IMR-90 (cell line): Measurements from ENCODE around the gene BCAT1. TPM values are rescaled to one million over a fixed set of nuclear protein-coding genes. Genes with fewer than 3 reads are reported as not detected.

ENCODE experiments used
- ATAC-seq: fragments of 200-7000 bp; cut with Tn5 transposase; 2 replicates; pipeline ENCODE4 v1.9.1; 2020; ENCODE audit warnings: low read depth, mild to moderate bottlenecking, moderate library complexity
- BruUV-seq: library from RNA; stranded (reverse); fragments of 400-500 nt; replicated peaks from 2 replicates; lab custom pipeline; 2021; lab: Mats Ljungman, UMichigan
- CTCF ChIA-PET: fragments of 300-600 bp; formaldehyde crosslinking; extraction: SDS; loops from one replicate; lab custom pipeline; 2021; ENCODE audit warnings: antibody characterized with exemption; lab: Yijun Ruan, JAX
- POLR2A ChIA-PET: fragments of 300-600 bp; sonication (Branson Sonifier 250); formaldehyde crosslinking; loops from one replicate; lab custom pipeline; 2022; ENCODE audit warnings: antibody characterized with exemption; ENCODE audit not compliant: unreplicated experiment; lab: Charles Lee
- DNase-seq: peaks from one replicate; pipeline ENCODE4 v3.0.0; 2013
- H2AFZ ChIP-seq: replicated peaks from 2 replicates; pipeline ENCODE3; 2013; ENCODE audit warnings: low read length, mild to moderate bottlenecking; ENCODE audit not compliant: poor library complexity
- H2AK5ac ChIP-seq: 2 replicates; pipeline ENCODE4 v1.6.1; 2013; ENCODE audit warnings: low read depth, low read length, inconsistent platforms
- H2AK9ac ChIP-seq: replicated peaks from 2 replicates; pipeline ENCODE3; 2013; ENCODE audit warnings: mild to moderate bottlenecking, low read depth, low read length, moderate library complexity; ENCODE audit not compliant: poor library complexity
- H2BK120ac ChIP-seq: 2 replicates; pipeline ENCODE4 v1.6.1; 2013; ENCODE audit warnings: low read depth, low read length, inconsistent platforms
- H2BK15ac ChIP-seq: 3 replicates; pipeline ENCODE4 v1.6.1; 2013; ENCODE audit warnings: low read depth, low read length, inconsistent platforms
- H2BK20ac ChIP-seq: 2 replicates; pipeline ENCODE4 v1.6.1; 2013; ENCODE audit warnings: low read depth, mild to moderate bottlenecking, inconsistent platforms, low read length, moderate library complexity
- H2BK5ac ChIP-seq: 2 replicates; pipeline ENCODE4 v1.6.1; 2013; ENCODE audit warnings: mild to moderate bottlenecking, low read depth, low read length, inconsistent platforms; ENCODE audit not compliant: poor library complexity, severe bottlenecking
- H3K14ac ChIP-seq: replicated peaks from 2 replicates; pipeline ENCODE4 v1.6.1; 2013; ENCODE audit warnings: low read depth, low read length, inconsistent platforms
- H3K18ac ChIP-seq: 2 replicates; pipeline ENCODE4 v1.6.1; 2013; ENCODE audit warnings: low read depth, low read length, control low read depth
- H3K23ac ChIP-seq: 2 replicates; pipeline ENCODE4 v1.6.1; 2013; ENCODE audit warnings: low read depth, low read length, inconsistent platforms
- H3K27ac ChIP-seq: 2 replicates; pipeline ENCODE4 v1.5.1; 2013; ENCODE audit warnings: mild to moderate bottlenecking, control low read depth, low read length; ENCODE audit not compliant: insufficient read depth
- H3K27me3 ChIP-seq: 2 replicates; pipeline ENCODE4 v1.6.1; 2013; ENCODE audit warnings: low read length; ENCODE audit not compliant: control insufficient read depth, insufficient read depth
- H3K36me3 ChIP-seq: 2 replicates; pipeline ENCODE4 v1.6.1; 2013; ENCODE audit warnings: low read length, mixed read lengths; ENCODE audit not compliant: control insufficient read depth, insufficient read depth
- H3K4ac ChIP-seq: 2 replicates; pipeline ENCODE4 v1.6.1; 2013; ENCODE audit warnings: low read depth, low read length, inconsistent platforms
- H3K4me1 ChIP-seq: 2 replicates; pipeline ENCODE4 v1.6.1; 2013; ENCODE audit warnings: low read length, mixed read lengths; ENCODE audit not compliant: control insufficient read depth, insufficient read depth
- H3K4me2 ChIP-seq: 2 replicates; pipeline ENCODE4 v1.6.1; 2013; ENCODE audit warnings: low read depth, mild to moderate bottlenecking, control low read depth, low read length, moderate library complexity
- H3K4me3 ChIP-seq: 2 replicates; pipeline ENCODE4 v1.5.1; 2013; ENCODE audit warnings: low read depth, mild to moderate bottlenecking, control low read depth, low read length, moderate library complexity; ENCODE audit not compliant: insufficient read depth
- H3K56ac ChIP-seq: 2 replicates; pipeline ENCODE4 v1.6.1; 2013; ENCODE audit warnings: low read length, inconsistent platforms; ENCODE audit not compliant: insufficient read depth; ENCODE audit errors: extremely low read depth
- H3K79me1 ChIP-seq, 2 experiments: 2 replicates each; pipeline ENCODE4 v1.6.1; 2013; ENCODE audit warnings: low read length in 2 of 2, inconsistent platforms in 1 of 2, low read depth in 1 of 2
- H3K9ac ChIP-seq: 2 replicates; pipeline ENCODE4 v1.6.1; 2013; ENCODE audit warnings: low read depth, low read length, control low read depth
- H3K9me1 ChIP-seq: 2 replicates; pipeline ENCODE4 v1.6.1; 2013; ENCODE audit warnings: low read length, inconsistent platforms; ENCODE audit not compliant: insufficient read depth
- H3K9me3 ChIP-seq: 2 replicates; pipeline ENCODE4 v1.6.1; 2013; ENCODE audit warnings: low read length; ENCODE audit not compliant: control insufficient read depth, insufficient read depth
- H4K20me1 ChIP-seq: 2 replicates; pipeline ENCODE4 v1.6.1; 2013; ENCODE audit warnings: low read length, inconsistent platforms; ENCODE audit not compliant: insufficient read depth
- H4K5ac ChIP-seq: 2 replicates; pipeline ENCODE4 v1.6.1; 2013; ENCODE audit warnings: mild to moderate bottlenecking, low read depth, low read length, control low read depth
- H4K8ac ChIP-seq, 2 experiments: 2 replicates each; pipeline ENCODE4 v1.6.1; 2013; ENCODE audit warnings: low read depth in 2 of 2, low read length in 2 of 2, control low read depth in 1 of 2, inconsistent platforms in 1 of 2
- H4K91ac ChIP-seq: 2 replicates; pipeline ENCODE4 v1.6.1; 2013; ENCODE audit warnings: low read depth, low read length, inconsistent platforms; ENCODE audit not compliant: insufficient read depth
- CEBPB ChIP-seq: IDR thresholded peaks from 2 replicates; pipeline ENCODE4 v1.6.1; 2012; ENCODE audit warnings: low read depth, low read length, improper control_type of control experiment
- MAFK ChIP-seq: IDR thresholded peaks from 2 replicates; pipeline ENCODE4 v1.6.1; 2012; ENCODE audit warnings: low read depth, low read length, improper control_type of control experiment
- WGBS, 2 experiments: methylation state at CpG; one replicate each; pipeline versions ENCODE4 v1.1.5 to v1.1.7; 2013; ENCODE audit warnings: missing lambda C conversion rate in 2 of 2; ENCODE audit not compliant: insufficient read length in 1 of 2; ENCODE audit errors: extremely low coverage in 2 of 2; 5-methylcytosine and 5-hydroxymethylcytosine counted together
- dilution Hi-C: fragments of 300-500 bp; cut with HindIII; formaldehyde crosslinking; loops from one replicate; pipeline ENCODE4 v1.14.3; 2018; ENCODE audit warnings: low sequenced_read_pairs; ENCODE audit not compliant: unreplicated experiment
- in situ Hi-C: fragments of 300-500 bp; cut with MboI; formaldehyde crosslinking; loops from 3 replicates; pipeline ENCODE4 v1.14.3; 2019; ENCODE audit warnings: low sequenced_read_pairs, inconsistent platforms, mixed read lengths
- intact Hi-C: fragments of 100-400 bp; cut with micrococcal nuclease; formaldehyde crosslinking; loops from 2 replicates; pipeline ENCODE4 v1.10.0; 2022
- polyA plus RNA-seq, 3 experiments: library from polyadenylated mRNA; depleted of rRNA; stranded (reverse); fragments of >200 nt; gene quantifications; 2 replicates each; pipeline ENCODE4 v1.2.3, GENCODE V29; 2012; ENCODE audit warnings: low replicate concordance in 1 of 3
- total RNA-seq: library from RNA; depleted of rRNA; stranded (reverse); fragments of >200 nt; gene quantifications from 2 replicates; pipeline ENCODE4 v1.2.3, GENCODE V29; 2012

The BCAT1 gene
- total and polyA plus RNA-seq, 2 of the 4 experiments (the other 2 are of a cell fraction) = 30.4 to 683 TPM

GRCh38 chr12:24898185-24898584 is 50.7 kb downstream of the BCAT1 start:
- Histone ChIP-seq H4K91ac (no peak overlapping the region), H3K4me3 (no peak overlapping the region), H2AK9ac (no peak overlapping the region), H3K4ac (no peak overlapping the region), H4K5ac (no peak overlapping the region), H3K23ac (no peak overlapping the region), H3K36me3 (peaks cover 2% of the 10 kb centered on the region), H4K20me1 (peaks cover 42% of the 10 kb centered on the region), H3K4me1 (peaks cover 23% of the 10 kb centered on the region), H3K14ac (0 out of 2 replicates have a peak overlapping the region, but pooled peaks have one; percentile 57), H3K56ac (no peak overlapping the region), H2BK5ac (no peak overlapping the region), H3K18ac (no peak overlapping the region), H4K8ac (no peak overlapping the region), H3K4me2 (no peak overlapping the region), H2AFZ (no peak overlapping the region), H2AK5ac (no peak overlapping the region), H2BK15ac (no peak overlapping the region), H3K79me1 (peaks cover 23 to 79% of the 10 kb centered on the region in 2 experiments), H3K9me3 (no peaks in the 10 kb centered on the region), H3K27ac (peak overlapping the region; percentile 23; the same call in 1 of the 2 replicates), H3K27me3 (no peaks in the 10 kb centered on the region), H3K9me1 (peaks cover 18% of the 10 kb centered on the region), H2BK20ac (no peak overlapping the region), H3K9ac (no peak overlapping the region), H2BK120ac (no peak overlapping the region)
- intact Hi-C loops = no loop called here
- WGBS, 2 experiments = no CpG with 5 or more reads among the region's 1 CpG
- dilution Hi-C loops = no loop called here
- DNase-seq (no peak), ATAC-seq (no peak)
- ChIA-PET POLR2A (no interaction called here), CTCF (interaction anchor here (0.6 kb wide), 1 partner anchor 10 kb away, joined by 4 read pairs; no protein-coding TSS in a partner anchor)
- BruUV-seq = no TSS peak
- TF ChIP-seq CEBPB (peak; percentile 57; the same call in 1 of the 2 replicates), MAFK (no peak)
- in situ Hi-C loops = no loop called here
